Hematopoietic multipotent progenitor cell treated with erythropoietin and hydrocortisone succinate and interleukin-3 and kit ligand, for 8 days (in vitro differentiated cells): Measurements from ENCODE around the gene TRAF5.
"Not testable (repeated sequence)": the region's sequence is repeated elsewhere in the genome, so short reads cannot be mapped to it uniquely, and the experiment has no call there.

Source experiments
- DNase-seq: peaks from one replicate; pipeline ENCODE4 v3.0.0-alpha.2; 2015

TRAF5 gene

GRCh38 chr1:211349741-211350140 lies 23.1 kb downstream of the TRAF5 start:
- DNase-seq = no peak

- DNase-seq = not testable (repeated sequence)
Observed at GRCh38 chr1:211352055-211352454, 25.4 kb downstream of the TRAF5 start.

DNA sequence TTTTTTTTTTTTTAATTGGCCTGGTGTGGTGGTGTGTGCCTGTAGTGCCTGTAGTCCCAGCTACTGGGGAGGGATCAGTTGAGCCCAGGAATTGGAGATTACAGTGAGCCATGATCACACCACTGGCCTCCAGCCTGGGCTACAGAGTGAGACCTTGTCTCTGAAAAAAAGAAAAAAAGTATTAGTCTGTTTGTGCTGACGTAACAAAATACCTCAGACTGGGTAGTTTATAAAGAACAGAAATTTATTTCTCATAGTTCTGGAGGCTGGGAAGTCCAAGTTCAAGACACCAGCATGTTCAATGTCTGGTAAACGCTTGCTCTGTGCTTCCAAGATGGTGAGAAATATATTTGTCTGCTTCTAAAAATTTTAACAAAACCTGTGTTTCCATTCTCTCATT lies 25.8 kb downstream of the TRAF5 start:
- no peak for DNase-seq

GRCh38 chr1:211352985-211353515 lies 26.4 kb downstream of the TRAF5 start:
- peak; percentile 65 for DNase-seq

GRCh38 chr1:211353562-211354212 lies 27.1 kb downstream of the TRAF5 start:
- DNase-seq = no peak

GRCh38 chr1:211355873-211356272 lies 29.2 kb downstream of the TRAF5 start:
- DNase-seq = no peak

GRCh38 chr1:211356723-211357407 lies 30.2 kb downstream of the TRAF5 start:
- no peak for DNase-seq

DNA sequence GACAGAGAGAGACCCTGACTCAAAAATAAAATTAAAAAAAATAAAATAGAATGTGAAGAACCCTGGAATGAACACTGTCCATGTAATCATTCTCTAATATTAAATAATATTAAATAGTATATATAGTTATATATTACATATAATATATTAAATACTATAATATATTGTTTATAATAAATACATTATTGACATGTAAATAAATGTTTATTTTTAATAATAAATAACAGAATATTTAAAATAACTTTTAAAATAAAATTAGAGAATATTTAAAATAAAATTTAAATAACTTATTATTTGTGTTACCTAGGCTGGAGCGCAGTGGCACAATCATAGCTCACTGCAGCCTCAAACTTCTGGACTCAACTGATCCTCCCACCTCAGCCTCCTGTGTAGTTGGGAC lies 32.1 kb downstream of the TRAF5 start:
- DNase-seq = no peak

GRCh38 chr1:211359876-211360275 lies 33.2 kb downstream of the TRAF5 start:
- DNase-seq = no peak

GRCh38 chr1:211361202-211361601 lies 34.6 kb downstream of the TRAF5 start:
- DNase-seq = no peak

DNA sequence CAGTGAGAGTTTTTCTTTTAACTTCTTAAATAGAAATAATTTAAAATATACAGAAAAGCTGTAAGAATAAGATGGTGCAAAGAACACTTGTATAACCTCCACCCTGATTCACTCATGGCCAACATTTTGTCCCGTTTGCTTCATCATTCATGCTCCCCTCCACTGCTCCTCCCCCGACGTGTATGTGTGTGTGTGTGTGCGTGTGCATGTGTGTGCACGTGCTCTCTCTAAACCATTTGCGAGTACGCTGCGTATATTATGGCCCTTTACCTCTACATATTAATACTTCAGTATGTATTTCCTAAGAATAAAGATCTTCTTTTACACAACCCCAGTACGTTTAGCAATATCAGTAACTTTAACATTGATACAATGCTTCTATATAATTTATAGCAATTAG lies 43.0 kb downstream of the TRAF5 start:
- DNase-seq = no peak

- DNase-seq = no peak
Observed at GRCh38 chr1:211370669-211371068, 44.0 kb downstream of the TRAF5 start.

- DNase-seq = no peak
Observed at GRCh38 chr1:211371406-211372105, 44.9 kb downstream of the TRAF5 start.

DNA sequence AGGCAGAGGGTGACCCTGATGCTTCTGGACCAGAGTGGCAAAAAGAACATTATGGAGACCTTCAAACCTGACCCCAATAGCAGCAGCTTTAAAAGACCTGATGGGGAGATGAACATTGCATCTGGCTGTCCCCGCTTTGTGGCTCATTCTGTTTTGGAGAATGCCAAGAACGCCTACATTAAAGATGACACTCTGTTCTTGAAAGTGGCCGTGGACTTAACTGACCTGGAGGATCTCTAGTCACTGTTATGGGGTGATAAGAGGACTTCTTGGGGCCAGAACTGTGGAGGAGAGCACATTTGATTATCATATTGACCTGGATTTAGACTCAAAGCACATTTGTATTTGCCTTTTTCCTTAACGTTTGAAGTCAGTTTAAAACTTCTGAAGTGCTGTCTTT lies 45.8 kb downstream of the TRAF5 start:
- DNase-seq = peak; percentile 54

DNA sequence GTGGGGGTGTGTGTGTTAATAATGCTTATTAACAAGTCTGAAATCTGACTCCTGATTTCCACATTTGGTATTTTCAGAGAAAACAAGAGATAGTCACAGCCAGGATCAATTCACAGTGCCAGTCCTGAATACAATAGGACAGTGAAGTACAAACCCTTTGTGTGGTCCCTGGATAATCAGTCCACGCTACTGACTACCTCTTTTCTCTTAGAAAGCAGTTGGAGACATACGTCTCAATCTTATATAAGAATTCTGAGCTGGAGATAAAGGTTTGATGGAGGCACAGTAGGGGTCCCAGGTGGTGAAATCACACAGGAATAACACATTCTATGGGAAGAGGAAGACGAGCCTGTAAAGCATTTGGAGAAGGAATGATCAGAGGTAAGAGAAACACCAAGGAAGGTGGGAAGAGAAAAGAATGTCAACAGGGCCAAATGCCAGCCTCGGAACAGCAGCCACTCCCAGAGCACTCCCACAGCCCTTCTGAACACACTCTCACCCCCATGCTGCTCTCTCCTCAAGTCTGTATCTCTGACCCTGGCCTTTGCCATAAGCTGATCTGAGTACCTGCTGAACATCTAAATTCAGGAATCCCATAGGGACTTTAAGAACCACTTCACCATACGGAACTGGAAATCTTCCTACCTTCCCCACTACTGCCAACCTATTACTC lies 48.6 kb downstream of the TRAF5 start:
- DNase-seq = no peak

GRCh38 chr1:211375949-211376348 lies 49.3 kb downstream of the TRAF5 start:
- DNase-seq = no peak

- DNase-seq = no peak
Observed at GRCh38 chr1:211376807-211377470, 50.3 kb downstream of the TRAF5 start.

GRCh38 chr1:211377539-211378450 lies 51.2 kb downstream of the TRAF5 start:
- no peak for DNase-seq

GRCh38 chr1:211378844-211379243 lies 52.2 kb downstream of the TRAF5 start:
- DNase-seq = peak; percentile 13

- DNase-seq = no peak
Observed at GRCh38 chr1:211379446-211379845, 52.8 kb downstream of the TRAF5 start.

- DNase-seq = no peak
Observed at GRCh38 chr1:211381481-211382181, 55.0 kb downstream of the TRAF5 start.
